Upper lobe of left lung (tissue), 6 donors: ENCODE data around the gene FBN2. TPM values are rescaled to one million over a fixed set of nuclear protein-coding genes. Genes with fewer than 3 reads are reported as not detected.

ENCODE experiments used
- ATAC-seq, 2 donors: fragments of 200-7000 bp; cut with Tn5 transposase; one replicate each; pipeline ENCODE4 v1.9.1; 2022; ENCODE audit warnings: mild to moderate bottlenecking in 2 of 2, moderate library complexity in 2 of 2; ENCODE audit not compliant: low FRiP score in 2 of 2
- DNase-seq, 2 donors: peaks; one replicate each; pipeline ENCODE4 v3.0.0-alpha.2; 2019 to 2020
- H3K27ac ChIP-seq, 4 donors: fragments of 200-600 bp; sonication (generic); one replicate each; pipeline ENCODE4 v1.5.1; 2016 to 2019
- H3K27me3 ChIP-seq, 4 donors: fragments of 200-600 bp; sonication (generic); one replicate each; pipeline ENCODE4 v1.5.1; 2017 to 2019
- H3K36me3 ChIP-seq, 4 donors: fragments of 200-600 bp; sonication (generic); one replicate each; pipeline ENCODE4 v1.5.1; 2016 to 2019
- H3K4me1 ChIP-seq, 4 donors: fragments of 200-600 bp; sonication (generic); one replicate each; pipeline ENCODE4 v1.5.1; 2018 to 2019
- H3K4me3 ChIP-seq, 4 donors: fragments of 200-600 bp; sonication (generic); one replicate each; pipeline ENCODE4 v1.5.1; 2017 to 2019; ENCODE audit warnings: mild to moderate bottlenecking in 2 of 4, moderate library complexity in 1 of 4
- H3K9me3 ChIP-seq, 4 donors: fragments of 200-600 bp; sonication (generic); one replicate each; pipeline ENCODE4 v1.5.1; 2018 to 2019
- CTCF ChIP-seq, 6 experiments: fragments of 450-650 bp in 4 of 6; fragments of 200-600 bp in 2 of 6; sonication (generic) in 2 of 6; IDR thresholded peaks; one replicate each; pipeline ENCODE4 v1.5.1; 2016 to 2019; ENCODE audit warnings: antibody characterized with exemption in 6 of 6
- EP300 ChIP-seq, 4 donors: sonication (generic); formaldehyde crosslinking; IDR thresholded peaks; one replicate each; pipeline ENCODE4 v1.5.1; 2017; ENCODE audit warnings: antibody characterized with exemption in 4 of 4, control low read depth in 2 of 4
- POLR2A ChIP-seq, 4 donors: fragments of 450-650 bp; IDR thresholded peaks; one replicate each; pipeline ENCODE4 v1.5.1; 2016 to 2017; ENCODE audit warnings: antibody characterized with exemption in 4 of 4, mild to moderate bottlenecking in 2 of 4
- POLR2AphosphoS5 ChIP-seq, 2 donors: sonication (generic); formaldehyde crosslinking; IDR thresholded peaks; one replicate each; pipeline ENCODE4 v1.5.1; 2017; ENCODE audit warnings: antibody characterized with exemption in 2 of 2
- whole genome bisulfite sequencing, 2 donors: methylation state at CpG; one replicate each; pipeline ENCODE4 v1.1.5; 2017 to 2018; 5-methylcytosine and 5-hydroxymethylcytosine counted together
- total RNA-seq, 6 donors: library from RNA; depleted of rRNA in 4 of 6; stranded (reverse); fragments of >200 nt in 4 of 6; gene quantifications; one replicate each; pipeline versions ENCODE4 v1.1.0 to v1.2.1, GENCODE V29; 2016 to 2021
- donor health status: DM: no; HTN: no; CAD: no; lungs with moderate emphysema.
- donor health status: DM: no; HTN: yes; CAD: no; lungs with severe emphysema.

FBN2 gene
- total RNA-seq, 6 donors from 2014 or later: under 0.01 to 1.7 (median 0.39) TPM

GRCh38 chr5:128546658-128547281 lies 8.7 kb upstream of the FBN2 start:
- 72 to 79% methylated on average over 5 of the region's 5 CpGs for WGBS, 2 donors
- no peak for ATAC-seq
- no peak for TF ChIP-seq CTCF (IDR thresholded peaks at IDR 0.05)
- TF ChIP-seq POLR2AphosphoS5 (IDR thresholded peaks at IDR 0.05): no peak
- no peak for TF ChIP-seq POLR2A (IDR thresholded peaks at IDR 0.05)
- TF ChIP-seq EP300 (IDR thresholded peaks at IDR 0.05): no peak

GRCh38 chr5:128541385-128541784 lies 3.3 kb upstream of the FBN2 start:
- H3K27me3 ChIP-seq: peaks cover 0 to 25% (median 14%) of the 10 kb centered on the region in 4 donors
- 79 to 86% methylated on average over 3 of the region's 3 CpGs for WGBS, 2 donors

More at GRCh38 chr5:128546658-128547281, 8.7 kb upstream of the FBN2 start:
- DNase-seq: no peak
- Histone ChIP-seq H3K9me3 (peaks cover 0 to 4% (median 0%) of the 10 kb centered on the region in 4 donors), H3K4me1 (no peaks in the 10 kb centered on the region), H3K36me3 (no peaks in the 10 kb centered on the region), H3K27ac (no peak overlapping the region), H3K4me3 (no peak overlapping the region), H3K27me3 (no peaks in the 10 kb centered on the region)

GRCh38 chr5:128539038-128539429 lies 989 bp upstream of the FBN2 start:
- DNase-seq: peak in 1 of 2 donors; percentile 65
- peak in 1 of 2 donors; percentile 5 for ATAC-seq
- Histone ChIP-seq H3K9me3 (no peaks in the 10 kb centered on the region), H3K4me3 (peak overlapping the region in 3 of 4 donors; percentile 37 to 64 (median 54)), H3K4me1 (peaks cover 10 to 27% (median 24%) of the 10 kb centered on the region in 4 donors), H3K36me3 (no peaks in the 10 kb centered on the region), H3K27me3 (peaks cover 0 to 25% (median 14%) of the 10 kb centered on the region in 4 donors), H3K27ac (no peak overlapping the region)
- TF ChIP-seq POLR2A (IDR thresholded peaks at IDR 0.05): no peak
- TF ChIP-seq CTCF (IDR thresholded peaks at IDR 0.05): no peak
- TF ChIP-seq EP300 (IDR thresholded peaks at IDR 0.05): no peak
- TF ChIP-seq POLR2AphosphoS5 (IDR thresholded peaks at IDR 0.05): no peak
- 10% methylated on average over 15 of the region's 20 CpGs; no CpG with 5 or more reads in 1 of the 2 donors for WGBS, 2 donors

More at GRCh38 chr5:128541385-128541784, 3.3 kb upstream of the FBN2 start:
- H3K36me3 ChIP-seq: no peaks in the 10 kb centered on the region
- peaks cover 0 to 4% (median 0%) of the 10 kb centered on the region in 4 donors for H3K9me3 ChIP-seq
- DNase-seq: no peak
- TF ChIP-seq EP300 (IDR thresholded peaks at IDR 0.05) (no peak), CTCF (IDR thresholded peaks at IDR 0.05) (no peak), POLR2AphosphoS5 (IDR thresholded peaks at IDR 0.05) (no peak), POLR2A (IDR thresholded peaks at IDR 0.05) (no peak)
- H3K4me1 ChIP-seq: peaks cover 10 to 27% (median 24%) of the 10 kb centered on the region in 4 donors
- no peak overlapping the region for H3K27ac ChIP-seq
- no peak overlapping the region for H3K4me3 ChIP-seq
- ATAC-seq: no peak

- Histone ChIP-seq H3K4me1 (peaks cover 10 to 27% (median 24%) of the 10 kb centered on the region in 4 donors), H3K4me3 (peak overlapping the region in 3 of 4 donors; percentile 37 to 64 (median 54)), H3K27me3 (peaks cover 0 to 25% (median 14%) of the 10 kb centered on the region in 4 donors), H3K27ac (no peak overlapping the region), H3K36me3 (no peaks in the 10 kb centered on the region), H3K9me3 (no peaks in the 10 kb centered on the region)
- TF ChIP-seq POLR2A (IDR thresholded peaks at IDR 0.05) (no peak), EP300 (IDR thresholded peaks at IDR 0.05) (no peak), POLR2AphosphoS5 (IDR thresholded peaks at IDR 0.05) (no peak), CTCF (IDR thresholded peaks at IDR 0.05) (no peak)
- DNase-seq: peak; percentile 25 to 89
- ATAC-seq: peak; percentile 62 to 85
- WGBS, 2 donors: 3% methylated on average over 55 to 58 of the region's 65 CpGs
Measured at GRCh38 chr5:128538250-128539037, 399 bp upstream of the FBN2 start.
